Stimulated activated naive B cell treated with anti-CD40 and anti-IgM and Interleukin-4, amounts not matched to agents 10 μg/mL and 1 μg/mL and 100 μg/mL, for 72 hours (primary cell): ENCODE results near the gene CREB3L1.

Source experiments
- ATAC-seq, 2 donors: fragments of 150-1000 bp; cut with Tn5 transposase; replicated peaks; 2 replicates each; pipeline ENCODE4 v1.10.0; 2021; ENCODE audit warnings: moderate library complexity in 1 of 2
- DNase-seq: peaks from one replicate; pipeline ENCODE4 v3.0.0; 2021
- H3K27ac Mint-ChIP-seq: one replicate; pipeline ENCODE4 v1.8.0; 2022; ENCODE audit warnings: mild to moderate bottlenecking, mixed read lengths
- H3K27me3 Mint-ChIP-seq, 2 donors: one replicate each; pipeline ENCODE4 v1.8.0; 2022; ENCODE audit warnings: mixed read lengths in 2 of 2
- H3K36me3 Mint-ChIP-seq, 2 donors: one replicate each; pipeline ENCODE4 v1.8.0; 2022; ENCODE audit warnings: mixed read lengths in 2 of 2, mild to moderate bottlenecking in 1 of 2
- H3K4me1 Mint-ChIP-seq, 2 donors: one replicate each; pipeline ENCODE4 v1.8.0; 2022; ENCODE audit warnings: mixed read lengths in 2 of 2, mild to moderate bottlenecking in 1 of 2
- H3K4me3 Mint-ChIP-seq, 2 donors: one replicate each; pipeline ENCODE4 v1.8.0; 2022; ENCODE audit warnings: mild to moderate bottlenecking in 2 of 2, mixed read lengths in 2 of 2, moderate library complexity in 1 of 2
- H3K9me3 Mint-ChIP-seq, 2 donors: one replicate each; pipeline ENCODE4 v1.8.0; 2022; ENCODE audit warnings: mixed read lengths in 2 of 2, mild to moderate bottlenecking in 1 of 2

CREB3L1 gene

DNA sequence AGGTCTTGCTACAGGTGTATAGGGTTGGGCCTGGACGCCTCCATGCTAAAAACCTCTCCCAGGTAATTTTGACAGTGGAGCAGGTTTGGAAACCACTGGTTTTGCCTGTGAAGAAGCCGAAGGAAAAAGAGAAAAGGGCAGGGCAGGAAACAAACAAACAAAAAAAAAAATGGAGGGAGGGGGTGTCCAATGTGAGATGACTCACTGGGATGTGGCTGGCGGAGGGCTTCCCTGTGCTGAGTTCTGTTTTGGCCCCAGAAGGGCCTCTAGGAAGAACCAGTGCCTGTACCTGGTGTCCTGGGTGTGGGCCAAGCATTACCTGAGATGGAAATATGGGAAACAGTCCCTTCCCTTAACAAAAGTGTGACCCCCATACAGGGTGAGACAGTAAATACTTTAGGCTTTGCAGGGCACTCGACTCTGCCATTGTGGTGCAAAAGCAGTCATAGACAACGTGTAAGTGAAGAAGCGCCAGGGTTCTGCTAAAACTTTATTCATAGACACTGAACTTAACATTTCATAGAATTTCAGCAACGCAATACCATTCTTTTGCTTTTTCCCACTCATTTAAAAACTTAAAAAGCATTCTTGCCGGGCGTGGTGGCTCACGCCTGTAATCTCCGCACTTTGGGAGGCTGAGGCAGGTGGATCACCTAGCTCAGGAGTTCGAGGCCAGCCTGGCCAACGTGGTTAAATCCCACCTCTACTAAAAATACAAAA is 60.3 kb downstream of the CREB3L1 start:
- H3K27ac Mint-ChIP-seq = no peak overlapping the region
- H3K36me3 Mint-ChIP-seq = no peaks in the 10 kb centered on the region
- DNase-seq (no peak), ATAC-seq (no peak)
- peaks cover 5 to 17% of the 10 kb centered on the region in 2 donors for H3K4me1 Mint-ChIP-seq
- H3K9me3 Mint-ChIP-seq = no peaks in the 10 kb centered on the region
- no peak overlapping the region for H3K4me3 Mint-ChIP-seq
- H3K27me3 Mint-ChIP-seq = peaks cover 58% of the 10 kb centered on the region in 2 donors

DNA sequence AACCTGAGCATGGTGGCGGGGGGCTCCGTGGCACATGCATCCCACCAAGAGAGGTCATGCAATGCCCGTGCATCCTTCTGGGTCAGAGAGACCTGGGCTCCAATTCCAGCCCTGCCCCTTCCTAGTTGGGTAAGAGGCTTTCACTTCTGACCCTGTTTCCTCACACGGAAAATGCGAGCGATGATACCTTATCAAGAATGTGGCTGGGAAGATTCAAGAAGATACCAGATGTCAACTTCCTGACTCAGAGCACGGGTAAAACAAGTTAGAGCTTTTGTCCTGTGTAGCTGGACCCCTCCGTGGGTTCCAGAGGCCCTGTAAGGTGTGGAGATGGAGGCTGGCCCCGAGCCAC is 61.1 kb downstream of the CREB3L1 start:
- H3K4me1 Mint-ChIP-seq = peaks cover 3 to 9% of the 10 kb centered on the region in 2 donors
- no peaks in the 10 kb centered on the region for H3K9me3 Mint-ChIP-seq
- peaks cover 52 to 55% of the 10 kb centered on the region in 2 donors for H3K27me3 Mint-ChIP-seq
- no peak for ATAC-seq
- DNase-seq = no peak
- H3K4me3 Mint-ChIP-seq = no peak overlapping the region
- H3K36me3 Mint-ChIP-seq = no peaks in the 10 kb centered on the region
- no peak overlapping the region for H3K27ac Mint-ChIP-seq

DNA sequence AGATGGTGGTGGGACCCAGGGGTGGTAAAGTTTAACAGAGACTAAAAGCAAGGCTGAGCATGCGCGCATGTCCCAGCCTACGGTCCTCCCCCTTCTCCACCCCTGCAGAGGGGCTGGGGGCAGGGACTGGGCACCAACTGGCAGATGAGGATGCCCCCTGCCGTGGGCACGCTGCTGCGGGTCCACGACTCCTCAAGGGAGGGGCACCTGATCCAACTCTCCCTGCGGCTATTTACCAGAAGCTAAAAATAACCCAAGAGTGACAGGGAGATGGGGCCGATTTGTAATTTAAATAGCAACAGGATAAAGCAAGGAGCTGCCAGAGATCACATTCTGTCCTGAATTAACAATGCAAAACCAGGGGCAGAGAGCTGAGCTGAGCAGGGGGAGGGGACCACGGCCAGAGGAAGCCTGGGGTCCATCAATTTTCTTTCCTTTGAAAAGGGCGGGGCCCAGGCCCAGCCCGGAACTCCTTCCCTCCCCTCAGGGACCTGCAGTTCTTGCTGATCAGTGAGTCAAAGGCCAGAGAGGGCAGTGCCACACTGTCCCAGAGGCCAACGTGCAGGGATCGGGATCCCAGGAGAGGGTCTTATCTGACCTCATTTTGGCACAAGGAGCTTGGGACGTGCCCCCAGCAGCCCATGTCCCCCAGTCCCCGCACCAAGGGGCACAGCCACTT is 61.7 kb downstream of the CREB3L1 start:
- peaks cover 3 to 5% of the 10 kb centered on the region in 2 donors for H3K4me1 Mint-ChIP-seq
- no peak overlapping the region for H3K4me3 Mint-ChIP-seq
- no peak overlapping the region for H3K27ac Mint-ChIP-seq

DNA sequence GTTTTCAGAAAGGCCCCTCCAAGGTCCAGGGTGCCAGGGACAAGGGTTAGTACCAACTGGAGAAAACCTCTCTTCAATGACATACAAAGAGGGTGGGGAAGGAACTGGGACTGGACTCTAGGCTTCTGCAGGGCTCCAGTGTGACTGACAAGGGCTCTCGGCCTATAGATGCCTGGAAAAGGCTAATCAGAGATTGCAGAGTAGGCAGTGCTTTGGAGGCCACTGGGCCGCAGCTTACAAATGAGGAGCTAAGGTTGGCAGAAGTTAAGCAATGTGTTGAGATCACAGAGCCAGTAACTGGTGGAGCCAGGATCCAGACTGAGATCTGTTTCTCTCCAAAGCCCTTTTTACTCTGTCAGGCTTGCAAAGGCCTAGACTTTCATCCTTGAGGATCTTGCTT is 62.4 kb downstream of the CREB3L1 start:
- Mint-ChIP-seq H3K27ac (peak overlapping the region; percentile 42), H3K36me3 (no peaks in the 10 kb centered on the region), H3K4me1 (peaks cover 3 to 5% of the 10 kb centered on the region in 2 donors), H3K9me3 (no peaks in the 10 kb centered on the region), H3K27me3 (peaks cover 40 to 43% of the 10 kb centered on the region in 2 donors), H3K4me3 (no peak overlapping the region)
- ATAC-seq = no peak
- no peak for DNase-seq

More for the DNA sequence above, 61.7 kb downstream of the CREB3L1 start:
- no peaks in the 10 kb centered on the region for H3K9me3 Mint-ChIP-seq
- no peaks in the 10 kb centered on the region for H3K36me3 Mint-ChIP-seq
- peaks cover 47 to 49% of the 10 kb centered on the region in 2 donors for H3K27me3 Mint-ChIP-seq
- no peak for DNase-seq
- ATAC-seq = no peak

DNA sequence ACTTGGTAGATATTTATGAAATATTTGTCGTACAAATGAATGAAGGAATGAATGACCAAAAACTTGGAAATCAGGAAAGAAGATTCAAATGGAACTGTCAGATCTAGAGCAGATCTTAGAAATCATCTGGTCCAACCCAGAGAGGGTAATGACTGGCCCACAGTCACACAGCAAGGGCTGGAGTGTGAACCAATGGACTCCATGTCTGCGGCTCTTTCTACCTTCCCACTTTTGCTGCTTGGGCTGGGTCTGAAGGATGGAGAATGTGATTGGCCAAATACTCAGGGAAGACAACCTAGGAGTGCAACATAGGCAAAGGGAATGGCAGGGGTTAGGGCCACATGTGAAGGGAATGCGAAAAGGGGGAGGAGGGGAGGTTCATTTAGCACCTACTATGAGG is 64.0 kb downstream of the CREB3L1 start:
- peaks cover 17 to 22% of the 10 kb centered on the region in 2 donors for H3K4me1 Mint-ChIP-seq
- H3K36me3 Mint-ChIP-seq = no peaks in the 10 kb centered on the region
- ATAC-seq = no peak
- peaks cover 30% of the 10 kb centered on the region in 2 donors for H3K27me3 Mint-ChIP-seq
- no peak overlapping the region for H3K4me3 Mint-ChIP-seq
- no peak for DNase-seq
- H3K27ac Mint-ChIP-seq = no peak overlapping the region
- no peaks in the 10 kb centered on the region for H3K9me3 Mint-ChIP-seq

DNA sequence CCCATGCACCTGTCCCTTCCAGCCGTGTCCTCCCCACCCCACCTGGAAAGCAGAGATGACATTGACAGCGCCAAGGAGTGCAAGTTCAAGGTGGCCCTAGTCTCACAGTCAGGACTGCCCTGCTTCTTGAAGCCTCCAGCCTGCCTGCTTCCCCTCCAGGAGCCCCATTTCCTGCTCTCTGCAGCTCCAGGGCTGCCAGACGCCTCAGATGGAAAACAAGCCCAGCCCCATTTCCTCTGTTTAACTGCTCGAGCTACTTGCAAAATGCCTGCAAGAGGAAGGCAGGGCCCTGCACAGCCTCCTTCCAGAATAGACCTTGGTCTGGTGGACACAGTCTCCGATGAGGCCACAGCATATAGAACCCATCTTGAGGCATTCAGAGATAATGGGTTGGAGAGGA is 64.8 kb downstream of the CREB3L1 start:
- no peak for DNase-seq
- no peak overlapping the region for H3K4me3 Mint-ChIP-seq
- H3K9me3 Mint-ChIP-seq = no peaks in the 10 kb centered on the region
- peaks cover 22 to 28% of the 10 kb centered on the region in 2 donors for H3K4me1 Mint-ChIP-seq
- peaks cover 22 to 26% of the 10 kb centered on the region in 2 donors for H3K27me3 Mint-ChIP-seq
- H3K27ac Mint-ChIP-seq = no peak overlapping the region
- no peak for ATAC-seq
- no peaks in the 10 kb centered on the region for H3K36me3 Mint-ChIP-seq

DNA sequence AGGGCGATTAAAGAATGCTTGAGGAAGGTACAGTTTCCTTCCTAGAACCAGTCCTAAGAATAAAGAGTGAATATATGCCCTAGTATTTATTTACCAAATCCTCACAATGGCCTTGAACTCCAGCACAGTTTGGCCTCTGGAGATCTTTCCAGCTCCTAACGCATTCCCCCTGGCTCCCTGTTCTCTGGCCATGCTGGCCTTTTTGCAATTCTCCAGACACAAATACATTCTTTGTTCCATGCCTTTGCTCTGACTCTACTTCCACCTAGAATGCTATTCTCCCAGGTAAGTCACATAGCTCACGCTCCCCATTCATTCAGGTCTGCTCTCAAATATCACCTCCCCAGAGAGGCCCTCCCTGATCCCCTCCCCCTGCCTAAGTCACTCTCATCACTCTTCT is 66.1 kb downstream of the CREB3L1 start:
- no peak for ATAC-seq
- H3K27me3 Mint-ChIP-seq = peaks cover 11 to 16% of the 10 kb centered on the region in 2 donors

DNA sequence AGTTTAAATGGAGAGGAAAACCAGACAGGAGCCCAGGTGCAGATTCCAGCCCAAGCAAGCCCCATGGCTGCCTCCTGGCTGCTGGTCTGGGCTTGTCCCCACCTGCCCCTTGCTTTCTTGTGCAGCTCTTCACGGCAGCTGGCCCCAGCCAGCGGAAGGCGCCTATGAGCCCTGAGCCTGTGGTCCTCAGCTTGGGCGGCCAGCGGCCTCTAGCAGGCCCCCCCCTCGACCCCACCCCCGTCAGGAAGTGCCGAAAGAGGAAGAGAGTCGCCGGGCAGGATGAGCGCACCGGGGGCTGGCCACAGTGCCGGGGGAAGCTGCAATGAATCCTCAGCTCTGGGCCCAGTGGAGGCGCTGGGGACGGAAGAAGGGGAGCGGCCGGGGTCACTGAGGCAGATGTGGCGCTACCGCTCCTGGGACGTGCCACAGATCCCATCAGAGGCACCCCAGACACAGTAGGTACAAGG is 67.7 kb downstream of the CREB3L1 start:
- H3K4me3 Mint-ChIP-seq = peak overlapping the region; percentile 78 to 84
- H3K9me3 Mint-ChIP-seq = no peaks in the 10 kb centered on the region
- ATAC-seq = peak; percentile 4 to 6
- peak overlapping the region; percentile 44 for H3K27ac Mint-ChIP-seq
- H3K36me3 Mint-ChIP-seq = no peaks in the 10 kb centered on the region
- H3K4me1 Mint-ChIP-seq = peaks cover 33 to 42% of the 10 kb centered on the region in 2 donors
- H3K27me3 Mint-ChIP-seq = peaks cover 6 to 10% of the 10 kb centered on the region in 2 donors
- DNase-seq = no peak

More for the DNA sequence above, 66.1 kb downstream of the CREB3L1 start:
- DNase-seq = no peak
- no peak overlapping the region for H3K27ac Mint-ChIP-seq
- no peaks in the 10 kb centered on the region for H3K9me3 Mint-ChIP-seq
- peaks cover 25 to 32% of the 10 kb centered on the region in 2 donors for H3K4me1 Mint-ChIP-seq
- no peak overlapping the region for H3K4me3 Mint-ChIP-seq
- no peaks in the 10 kb centered on the region for H3K36me3 Mint-ChIP-seq

DNA sequence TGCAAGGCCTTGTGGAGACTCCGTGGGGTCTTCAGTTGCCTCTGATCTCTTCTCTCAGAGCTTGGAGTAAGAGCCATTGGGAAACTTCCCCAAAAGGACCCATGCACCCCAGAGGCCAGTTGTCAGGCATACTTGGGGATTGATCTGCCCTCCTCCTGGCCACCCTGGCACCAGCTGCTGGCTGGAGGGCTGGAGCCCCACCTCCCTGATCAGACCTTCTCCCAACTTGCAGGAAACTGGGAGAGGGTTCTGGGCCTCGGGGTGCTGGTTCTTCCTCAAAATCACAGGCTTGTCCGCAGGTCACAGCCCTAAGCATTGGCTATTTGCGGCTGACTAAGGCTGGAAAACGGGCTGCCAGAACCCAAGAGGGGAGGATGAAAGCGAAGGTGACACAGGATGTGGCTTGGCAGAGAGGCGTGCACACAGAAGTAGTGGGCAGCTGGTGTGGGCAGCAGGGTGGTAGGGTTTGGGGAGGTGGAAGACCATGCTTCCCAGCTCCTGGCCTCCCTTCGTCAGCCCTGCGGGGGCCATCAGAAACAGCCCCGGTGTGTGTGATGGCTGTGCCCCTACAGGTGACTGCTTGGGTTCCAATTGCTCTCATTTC is 68.5 kb downstream of the CREB3L1 start:
- Mint-ChIP-seq H3K27ac (no peak overlapping the region), H3K9me3 (no peaks in the 10 kb centered on the region), H3K4me3 (peak overlapping the region; percentile 78 to 84), H3K27me3 (peaks cover 6 to 10% of the 10 kb centered on the region in 2 donors), H3K4me1 (peaks cover 33 to 43% of the 10 kb centered on the region in 2 donors), H3K36me3 (no peaks in the 10 kb centered on the region)
- ATAC-seq (no peak), DNase-seq (no peak)

DNA sequence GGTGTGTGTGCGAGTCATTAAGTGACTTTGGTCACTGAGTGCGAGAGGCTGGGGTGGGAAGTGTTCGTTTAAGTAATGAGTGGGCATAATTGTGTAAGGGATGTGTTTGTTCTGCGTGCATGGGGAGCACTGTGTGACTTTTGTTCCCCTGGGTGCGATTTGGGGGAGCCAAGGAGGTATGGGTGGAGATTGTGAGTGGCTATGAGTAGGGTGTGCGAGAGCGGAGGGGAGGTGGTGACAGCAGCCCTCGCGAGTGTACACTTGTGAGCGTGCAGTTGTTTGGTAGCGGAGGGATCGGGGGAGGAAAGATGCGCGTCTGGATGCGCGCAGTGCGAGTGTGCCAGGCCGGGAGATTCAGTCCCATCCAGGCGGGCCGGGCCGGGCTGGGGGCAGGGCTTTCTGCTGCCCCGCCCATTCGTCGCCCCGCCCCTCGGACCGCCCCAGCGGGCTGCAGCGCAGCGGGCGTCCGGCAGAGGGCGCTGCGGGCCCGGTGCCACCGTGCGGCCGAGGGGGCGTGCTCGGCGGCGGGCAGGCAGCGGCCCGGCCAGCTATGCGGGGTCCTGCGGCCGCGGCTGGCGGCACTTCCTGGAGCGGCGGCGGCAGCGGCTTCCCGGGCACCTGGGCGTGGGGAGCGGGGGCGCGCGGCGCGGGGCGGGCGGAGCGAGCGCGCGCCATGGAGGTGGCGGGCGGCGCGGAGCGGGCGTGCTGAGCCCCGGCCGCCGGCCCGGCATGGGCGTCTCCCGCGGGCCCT is 69.6 kb downstream of the CREB3L1 start, which contains the start of gene DGKZ:
Gene DGKZ (plus strand): TSS at position 578 of the 751 bp plus-strand sequence. CDS start 197 bp downstream, outside the sequence.
- ATAC-seq = peak; percentile 83 to 87
- DNase-seq = peak; percentile 89
- H3K27me3 Mint-ChIP-seq = peaks cover 3 to 6% of the 10 kb centered on the region in 2 donors
- H3K4me1 Mint-ChIP-seq = peaks cover 41 to 54% of the 10 kb centered on the region in 2 donors
- H3K4me3 Mint-ChIP-seq = peak within 1 kb of the TSS; percentile 78 to 84
- H3K9me3 Mint-ChIP-seq = no peaks in the 10 kb centered on the region
- H3K36me3 Mint-ChIP-seq = no peaks in the 10 kb centered on the region
- peak within 1 kb of the TSS; percentile 66 for H3K27ac Mint-ChIP-seq

DNA sequence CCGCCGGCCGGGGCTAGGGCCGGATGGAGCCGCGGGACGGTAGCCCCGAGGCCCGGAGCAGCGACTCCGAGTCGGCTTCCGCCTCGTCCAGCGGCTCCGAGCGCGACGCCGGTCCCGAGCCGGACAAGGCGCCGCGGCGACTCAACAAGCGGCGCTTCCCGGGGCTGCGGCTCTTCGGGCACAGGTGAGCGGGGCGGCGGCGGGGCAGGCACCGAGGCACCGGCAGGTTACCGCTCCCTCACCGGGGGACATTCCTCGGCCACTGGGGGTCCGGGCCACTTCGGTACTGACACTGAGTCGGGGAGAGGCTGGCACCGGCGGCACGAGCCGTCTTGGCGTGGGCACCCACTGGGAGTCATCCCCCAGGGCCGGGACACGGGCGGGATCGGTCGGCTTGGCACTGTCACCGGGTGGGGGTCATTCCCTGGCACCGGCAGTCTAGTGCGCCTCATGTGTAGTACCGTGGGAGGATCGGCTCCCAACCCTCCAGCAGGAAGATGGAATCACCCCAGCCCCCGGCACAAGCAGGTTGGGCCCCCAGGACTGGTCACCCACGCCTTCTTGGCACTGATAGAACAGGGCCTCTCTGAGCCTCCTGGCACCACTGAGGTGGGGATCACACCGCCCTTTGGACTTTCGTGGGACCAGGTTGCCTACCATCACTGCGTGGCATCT is 70.3 kb downstream of the CREB3L1 start:
- Mint-ChIP-seq H3K9me3 (no peaks in the 10 kb centered on the region), H3K4me3 (peak overlapping the region; percentile 78 to 82), H3K27me3 (peaks cover 3 to 6% of the 10 kb centered on the region in 2 donors), H3K4me1 (peaks cover 43 to 61% of the 10 kb centered on the region in 2 donors), H3K36me3 (no peaks in the 10 kb centered on the region), H3K27ac (peak overlapping the region; percentile 66)
- DNase-seq (no peak), ATAC-seq (peak; percentile 2)

DNA sequence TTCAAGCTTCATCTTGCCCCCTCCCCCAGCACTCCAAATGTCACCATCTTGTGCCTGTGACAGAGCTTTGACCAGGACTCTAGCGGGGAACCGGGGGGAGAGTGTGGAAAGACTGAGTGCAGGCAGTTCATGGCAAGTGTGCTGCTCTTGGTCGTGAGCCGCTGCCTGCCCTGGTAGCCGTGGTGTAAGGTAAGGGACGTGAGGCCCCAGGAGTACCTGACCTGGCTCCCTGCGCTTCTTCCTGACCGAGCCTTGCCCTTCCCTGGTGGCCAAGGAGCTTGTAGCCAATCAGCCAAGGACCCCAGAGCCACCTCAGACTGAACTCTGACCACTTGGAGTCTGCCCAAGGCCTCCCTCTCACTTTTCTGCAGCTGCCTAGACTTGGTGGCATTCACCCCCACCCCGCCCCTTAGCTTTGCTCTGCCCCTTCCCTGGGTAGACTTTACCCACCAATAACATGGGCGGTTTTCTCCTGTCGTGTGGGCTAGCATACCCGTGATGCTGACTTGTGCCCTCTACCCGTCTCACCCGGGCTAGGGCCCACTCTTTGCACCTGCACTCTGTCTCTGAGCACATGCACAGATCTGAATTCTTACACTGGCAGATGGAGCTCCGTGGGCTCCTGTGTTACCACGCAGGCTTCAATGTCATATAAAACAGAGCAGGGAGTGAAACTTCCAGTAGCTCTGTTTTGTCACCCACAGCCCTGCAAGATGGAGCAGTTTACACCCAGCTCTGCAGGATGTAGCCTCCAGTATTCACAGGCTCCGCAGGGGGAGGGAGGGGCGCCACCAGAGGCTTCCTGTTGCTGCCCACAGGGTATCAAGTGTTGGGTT is 71.3 kb downstream of the CREB3L1 start:
- H3K36me3 Mint-ChIP-seq = peaks cover 0 to 2% of the 10 kb centered on the region in 2 donors
- H3K27me3 Mint-ChIP-seq = peaks cover 3 to 6% of the 10 kb centered on the region in 2 donors
- H3K27ac Mint-ChIP-seq = peak overlapping the region; percentile 82
- H3K9me3 Mint-ChIP-seq = no peaks in the 10 kb centered on the region
- H3K4me3 Mint-ChIP-seq = peak overlapping the region; percentile 78 to 82
- H3K4me1 Mint-ChIP-seq = peaks cover 50 to 71% of the 10 kb centered on the region in 2 donors
- no peak for DNase-seq
- no peak for ATAC-seq

DNA sequence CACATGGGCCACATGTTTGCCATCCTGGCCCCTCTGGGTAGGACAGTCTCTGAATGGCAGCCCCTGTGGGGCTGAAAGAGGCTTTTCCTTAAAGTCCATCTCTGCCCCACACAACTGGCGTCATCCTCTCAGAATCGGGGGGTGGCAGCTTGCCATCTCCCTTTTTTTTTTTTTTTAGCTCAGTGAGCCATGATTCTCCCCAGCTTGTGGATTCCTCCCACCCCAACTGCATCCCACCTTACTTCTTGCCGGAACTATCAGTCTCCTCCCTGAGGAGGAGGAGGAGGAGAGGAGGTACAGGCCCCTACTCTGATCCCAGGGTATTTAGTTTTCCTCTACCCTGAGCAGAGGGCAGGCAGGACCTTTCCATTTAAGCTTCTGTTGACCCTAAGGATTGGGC is 73.2 kb downstream of the CREB3L1 start:
- H3K4me3 Mint-ChIP-seq = no peak overlapping the region
- peak overlapping the region; percentile 47 for H3K27ac Mint-ChIP-seq
- peaks cover 44 to 69% of the 10 kb centered on the region in 2 donors for H3K4me1 Mint-ChIP-seq
- no peaks in the 10 kb centered on the region for H3K9me3 Mint-ChIP-seq
- DNase-seq (no peak), ATAC-seq (no peak)
- H3K36me3 Mint-ChIP-seq = peaks cover 0 to 3% of the 10 kb centered on the region in 2 donors
- H3K27me3 Mint-ChIP-seq = peaks cover 0 to 1% of the 10 kb centered on the region in 2 donors
